ENCODE results near the gene DNHD1. TPM values are rescaled to one million over a fixed set of nuclear protein-coding genes. Genes with fewer than 3 reads are reported as not detected.

The DNHD1 gene
- total RNA-seq, 2 donors from 2014 or later = 7.4 to 11.8 TPM

DNA sequence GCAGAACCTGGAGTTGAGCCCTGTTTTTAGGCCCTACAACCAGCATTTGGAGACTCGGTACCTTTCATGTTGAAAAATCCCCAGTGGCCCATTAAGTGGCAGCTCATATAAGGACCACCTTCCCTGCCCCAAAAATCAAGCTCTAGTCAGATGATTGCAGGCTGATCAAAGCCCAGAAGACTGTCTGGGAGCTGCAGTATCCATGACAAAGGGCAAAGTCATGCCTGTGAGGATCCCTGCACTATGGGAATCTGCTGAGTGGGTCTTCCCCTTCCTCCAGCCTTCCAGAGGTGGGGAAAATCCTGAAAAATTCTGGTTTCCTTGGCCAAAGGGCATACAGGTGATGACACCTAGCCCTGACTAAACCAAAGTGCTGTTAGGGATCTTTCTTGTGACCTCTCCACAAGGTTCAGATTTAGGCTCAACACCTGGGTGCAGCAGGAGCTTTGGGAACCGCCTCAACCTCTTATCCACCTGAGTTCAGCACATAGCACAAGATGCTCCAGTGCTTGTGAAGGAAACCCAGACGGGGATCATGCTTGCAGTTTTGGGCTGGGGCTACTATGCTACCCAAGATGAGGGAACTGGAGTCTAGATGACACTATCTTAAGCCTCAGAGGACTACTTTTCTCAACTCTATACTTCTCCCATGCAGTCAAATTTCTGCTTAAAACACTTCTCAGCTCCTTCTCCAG lies 22.1 kb upstream of the DNHD1 start:
- Histone ChIP-seq H3K9ac (ENCODE audit: low read depth in 2 of 2, low read length in 2 of 2) (peak overlapping the region; percentile 15 to 77), H3K27ac (peak overlapping the region; percentile 92), H3K4me3 (no peak overlapping the region), H3K4me1 (peaks cover 6% of the 10 kb centered on the region), H3K27me3 (no peaks in the 10 kb centered on the region), H3K9me3 (no peaks in the 10 kb centered on the region), H3K36me3 (no peaks in the 10 kb centered on the region)
- DNase-seq = no peak
- TF ChIP-seq, protein P1, sequence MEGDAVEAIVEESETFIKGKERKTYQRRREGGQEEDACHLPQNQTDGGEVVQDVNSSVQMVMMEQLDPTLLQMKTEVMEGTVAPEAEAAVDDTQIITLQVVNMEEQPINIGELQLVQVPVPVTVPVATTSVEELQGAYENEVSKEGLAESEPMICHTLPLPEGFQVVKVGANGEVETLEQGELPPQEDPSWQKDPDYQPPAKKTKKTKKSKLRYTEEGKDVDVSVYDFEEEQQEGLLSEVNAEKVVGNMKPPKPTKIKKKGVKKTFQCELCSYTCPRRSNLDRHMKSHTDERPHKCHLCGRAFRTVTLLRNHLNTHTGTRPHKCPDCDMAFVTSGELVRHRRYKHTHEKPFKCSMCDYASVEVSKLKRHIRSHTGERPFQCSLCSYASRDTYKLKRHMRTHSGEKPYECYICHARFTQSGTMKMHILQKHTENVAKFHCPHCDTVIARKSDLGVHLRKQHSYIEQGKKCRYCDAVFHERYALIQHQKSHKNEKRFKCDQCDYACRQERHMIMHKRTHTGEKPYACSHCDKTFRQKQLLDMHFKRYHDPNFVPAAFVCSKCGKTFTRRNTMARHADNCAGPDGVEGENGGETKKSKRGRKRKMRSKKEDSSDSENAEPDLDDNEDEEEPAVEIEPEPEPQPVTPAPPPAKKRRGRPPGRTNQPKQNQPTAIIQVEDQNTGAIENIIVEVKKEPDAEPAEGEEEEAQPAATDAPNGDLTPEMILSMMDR (IDR thresholded peaks at IDR 0.05) = no peak
- intact Hi-C loops (cut with DNase I) = loop anchor here (10.0 kb wide), 2 partner anchors 130 to 240 kb away; partner anchors contain the start of genes CNGA4, FHIP1B, ILK and RRP8

DNA sequence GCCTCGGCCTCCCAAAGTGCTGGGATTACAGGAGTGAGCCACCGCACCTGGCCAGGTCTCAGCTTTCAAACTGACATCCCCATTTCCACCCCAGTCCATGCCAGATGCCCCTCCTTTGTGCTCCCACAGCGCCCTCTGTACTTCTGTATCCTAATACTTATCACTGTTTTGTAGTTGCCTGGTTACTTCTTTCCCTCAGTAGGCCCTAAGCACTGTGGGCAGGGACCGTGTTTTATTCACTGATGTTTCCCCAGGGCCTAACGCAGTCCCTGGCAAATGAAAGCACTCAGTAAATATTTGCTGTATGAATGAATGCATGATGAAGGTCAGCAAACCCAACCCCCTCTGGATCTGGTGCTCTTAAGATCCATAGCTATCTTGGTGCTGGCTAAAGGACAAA lies 21.1 kb upstream of the DNHD1 start:
- H3K4me1 ChIP-seq = peaks cover 5% of the 10 kb centered on the region
- H3K9ac ChIP-seq (ENCODE audit: low read depth in 2 of 2, low read length in 2 of 2) = no peak overlapping the region
- H3K27ac ChIP-seq = peak overlapping the region; percentile 92
- no peaks in the 10 kb centered on the region for H3K9me3 ChIP-seq
- no peaks in the 10 kb centered on the region for H3K27me3 ChIP-seq
- intact Hi-C loops (cut with DNase I) = loop anchor here (10.0 kb wide), 2 partner anchors 129 to 241 kb away; partner anchors contain the start of genes CNGA4, FHIP1B, ILK and RRP8
- TF ChIP-seq, protein P1 (IDR thresholded peaks at IDR 0.05) = no peak
- H3K4me3 ChIP-seq = no peak overlapping the region
- H3K36me3 ChIP-seq = no peaks in the 10 kb centered on the region
- DNase-seq = no peak

DNA sequence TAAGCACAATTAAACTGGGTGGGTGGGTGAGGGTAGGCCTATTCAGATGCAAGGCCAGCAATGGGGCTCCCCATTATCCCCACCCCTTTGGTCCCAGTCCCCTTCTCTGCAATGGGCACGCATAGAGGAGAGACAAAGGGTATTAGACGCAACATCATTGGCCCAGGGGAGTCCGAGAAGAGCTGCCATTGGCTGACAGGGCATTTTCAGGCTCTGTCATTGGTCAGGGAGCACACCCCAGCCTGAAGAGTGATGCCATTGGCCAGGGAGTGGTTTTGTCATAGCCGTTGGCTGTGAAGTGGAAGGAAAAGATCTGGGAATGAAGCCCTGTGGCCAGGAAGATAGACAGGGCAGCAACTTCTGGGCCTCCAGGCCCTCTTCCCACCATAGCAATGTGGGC lies 20.5 kb upstream of the DNHD1 start:
- H3K4me3 ChIP-seq = no peak overlapping the region
- no peak for DNase-seq
- no peaks in the 10 kb centered on the region for H3K27me3 ChIP-seq
- H3K36me3 ChIP-seq = no peaks in the 10 kb centered on the region
- no peaks in the 10 kb centered on the region for H3K9me3 ChIP-seq
- H3K27ac ChIP-seq = peak overlapping the region; percentile 92
- no peak overlapping the region for H3K9ac ChIP-seq (ENCODE audit: low read depth in 2 of 2, low read length in 2 of 2)
- TF ChIP-seq, protein P1 (IDR thresholded peaks at IDR 0.05) = no peak
- intact Hi-C loops (cut with DNase I) = loop anchor here (10.0 kb wide), 2 partner anchors 128 to 242 kb away; partner anchors contain the start of genes CNGA4, FHIP1B, ILK and RRP8
- peaks cover 5% of the 10 kb centered on the region for H3K4me1 ChIP-seq

DNA sequence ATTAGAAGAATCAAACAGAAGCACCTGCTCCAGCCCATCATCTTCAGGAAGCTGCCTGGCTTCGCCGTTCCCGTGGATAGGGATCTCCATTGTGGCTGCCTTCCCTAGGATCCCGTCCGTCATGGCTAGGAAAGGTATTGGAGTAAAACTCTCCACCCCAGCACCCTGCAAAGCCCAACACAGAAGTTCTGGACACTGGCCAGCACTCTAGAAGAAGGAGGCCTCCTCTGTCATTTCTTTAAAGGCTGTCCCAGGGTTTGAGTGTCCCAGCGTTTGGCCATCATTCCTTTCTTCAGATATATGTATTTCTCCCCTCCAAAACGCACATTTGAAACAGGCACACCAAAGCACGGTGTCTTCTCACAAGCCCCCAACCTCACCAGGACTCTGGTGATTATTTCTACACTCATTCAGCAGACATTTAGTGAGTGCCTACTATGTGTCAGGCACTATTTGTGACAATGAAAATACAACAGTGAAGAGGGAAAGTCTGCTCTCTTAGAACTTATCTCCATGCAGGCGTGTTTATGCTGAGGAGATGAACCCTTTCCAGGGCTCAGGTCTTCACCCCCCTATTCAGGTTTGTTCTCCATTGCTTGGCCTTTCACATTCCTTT lies 16.7 kb upstream of the DNHD1 start:
- TF ChIP-seq, protein P1 (IDR thresholded peaks at IDR 0.05) = no peak
- H3K9ac ChIP-seq (ENCODE audit: low read depth in 2 of 2, low read length in 2 of 2) = peak overlapping the region; percentile 90 to 93
- no peaks in the 10 kb centered on the region for H3K36me3 ChIP-seq
- H3K9me3 ChIP-seq = no peaks in the 10 kb centered on the region
- H3K4me1 ChIP-seq = peaks cover 10% of the 10 kb centered on the region
- intact Hi-C loops (cut with DNase I) = no loop called here
- H3K27me3 ChIP-seq = no peaks in the 10 kb centered on the region
- no peak for DNase-seq
- peak overlapping the region; percentile 87 for H3K27ac ChIP-seq
- peak overlapping the region; percentile 64 for H3K4me3 ChIP-seq

DNA sequence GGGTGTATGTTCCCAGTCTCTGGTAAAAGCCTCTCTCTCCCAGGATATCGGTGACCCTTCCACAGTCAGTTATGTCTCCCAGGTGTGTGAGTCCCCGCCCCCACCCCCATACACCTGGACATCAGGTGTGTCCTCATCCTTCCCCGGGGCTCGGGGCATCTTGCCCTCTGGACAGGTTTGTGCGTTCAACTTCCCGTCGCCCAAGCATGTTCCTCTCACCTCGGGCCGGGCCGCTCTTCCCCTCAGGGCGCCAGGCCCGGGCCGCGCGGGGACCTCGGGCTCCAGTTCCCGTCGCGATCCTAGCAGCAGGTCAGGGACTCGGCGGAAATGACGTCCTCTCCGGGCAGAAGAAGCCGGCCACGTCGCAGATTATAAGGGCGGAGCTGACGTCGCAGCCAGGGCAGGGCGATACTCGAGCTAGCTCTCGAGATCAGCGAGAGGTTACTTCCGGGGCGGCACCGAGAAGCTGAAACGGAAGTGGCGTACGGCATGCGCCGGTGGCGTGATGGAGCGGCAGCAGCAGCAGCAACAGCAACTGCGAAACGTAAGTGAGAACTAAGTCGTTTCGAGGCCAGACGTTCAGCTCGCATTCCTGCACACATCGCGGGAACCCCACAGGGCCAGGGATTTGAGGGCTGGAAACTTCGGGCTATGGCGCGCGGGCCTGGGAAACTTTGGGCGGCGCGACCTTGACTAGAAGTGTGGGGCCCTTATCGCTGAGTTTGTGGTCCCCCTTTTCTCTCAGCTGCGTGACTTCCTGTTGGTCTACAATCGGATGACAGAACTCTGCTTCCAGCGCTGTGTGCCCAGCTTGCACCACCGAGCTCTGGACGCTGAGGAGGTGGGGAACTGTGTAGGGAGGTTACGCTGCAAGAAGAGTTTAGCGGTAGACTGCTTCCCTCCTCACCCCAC lies 15.8 kb upstream of the DNHD1 start, which contains the start of the genes ARFIP2 and TIMM10B:
Gene ARFIP2 (minus strand): TSS at position 320 of the 912 bp plus-strand sequence. CDS start 910 bp downstream, outside the sequence.
Gene TIMM10B (plus strand): TSS at position 490 of the 912 bp plus-strand sequence. CDS start 16 bp downstream, at position 506.
- H3K4me1 ChIP-seq = peaks cover 10% of the 10 kb centered on the region
- peak within 1 kb of the TSS; percentile 64 for H3K4me3 ChIP-seq
- peak within 1 kb of the TSS; percentile 87 for H3K27ac ChIP-seq
- intact Hi-C loops (cut with DNase I) = no loop called here
- H3K27me3 ChIP-seq = no peaks in the 10 kb centered on the region
- H3K9me3 ChIP-seq = no peaks in the 10 kb centered on the region
- H3K36me3 ChIP-seq = no peaks in the 10 kb centered on the region
- TF ChIP-seq, protein P1 (IDR thresholded peaks at IDR 0.05) = no peak
- DNase-seq = peak; percentile 99
- peak within 1 kb of the TSS; percentile 90 to 93 for H3K9ac ChIP-seq (ENCODE audit: low read depth in 2 of 2, low read length in 2 of 2)

Data from colonic mucosa (tissue), 4 donors.